ENCODE data around the gene CSF2RB. TPM values are rescaled to one million over a fixed set of nuclear protein-coding genes. Genes with fewer than 3 reads are reported as not detected.
A peak's percentile ranks its signal among the peaks of the same experiment; 100 is the strongest.

Gene CSF2RB
- total RNA-seq, 1 donor from 2014 or later = not detected

DNA sequence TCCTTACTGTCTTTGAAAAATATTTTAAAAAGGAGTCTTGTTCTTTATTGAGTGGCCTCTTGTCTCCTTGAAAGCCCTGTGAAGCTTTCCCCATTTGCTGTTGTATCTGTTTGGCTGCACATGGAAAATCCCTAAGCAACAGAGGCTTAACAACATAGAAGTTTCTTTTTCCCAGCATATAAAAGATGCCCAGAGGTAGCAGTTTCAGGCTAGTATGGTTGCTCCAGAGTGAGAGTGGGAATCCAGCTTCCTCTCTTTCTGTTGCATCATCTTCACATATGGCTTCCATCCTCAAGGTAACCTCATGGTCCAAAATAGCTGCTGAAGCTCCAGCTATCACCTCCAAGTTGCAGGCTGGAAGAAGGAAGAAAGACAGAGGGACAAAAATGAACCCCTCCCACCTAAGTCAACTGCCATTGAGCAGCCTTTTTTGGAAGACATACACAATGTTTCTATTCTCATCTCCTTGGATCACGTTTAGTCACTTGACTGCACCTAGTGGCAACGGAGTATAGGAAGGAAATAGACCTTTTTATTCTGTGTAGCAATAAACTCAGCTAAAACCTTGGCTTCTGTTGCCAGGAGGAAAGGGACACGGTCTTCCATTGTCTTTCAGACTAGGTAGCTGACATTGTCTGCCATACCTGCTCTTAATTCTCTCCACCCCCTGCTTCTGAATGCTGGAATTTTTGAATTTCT is 5.3 kb downstream of the CSF2RB start:
- no peak for TF ChIP-seq EZH2 (IDR thresholded peaks at IDR 0.05)
- no peak for TF ChIP-seq EZH2phosphoT487 (IDR thresholded peaks at IDR 0.05)
- TF ChIP-seq, protein P1, sequence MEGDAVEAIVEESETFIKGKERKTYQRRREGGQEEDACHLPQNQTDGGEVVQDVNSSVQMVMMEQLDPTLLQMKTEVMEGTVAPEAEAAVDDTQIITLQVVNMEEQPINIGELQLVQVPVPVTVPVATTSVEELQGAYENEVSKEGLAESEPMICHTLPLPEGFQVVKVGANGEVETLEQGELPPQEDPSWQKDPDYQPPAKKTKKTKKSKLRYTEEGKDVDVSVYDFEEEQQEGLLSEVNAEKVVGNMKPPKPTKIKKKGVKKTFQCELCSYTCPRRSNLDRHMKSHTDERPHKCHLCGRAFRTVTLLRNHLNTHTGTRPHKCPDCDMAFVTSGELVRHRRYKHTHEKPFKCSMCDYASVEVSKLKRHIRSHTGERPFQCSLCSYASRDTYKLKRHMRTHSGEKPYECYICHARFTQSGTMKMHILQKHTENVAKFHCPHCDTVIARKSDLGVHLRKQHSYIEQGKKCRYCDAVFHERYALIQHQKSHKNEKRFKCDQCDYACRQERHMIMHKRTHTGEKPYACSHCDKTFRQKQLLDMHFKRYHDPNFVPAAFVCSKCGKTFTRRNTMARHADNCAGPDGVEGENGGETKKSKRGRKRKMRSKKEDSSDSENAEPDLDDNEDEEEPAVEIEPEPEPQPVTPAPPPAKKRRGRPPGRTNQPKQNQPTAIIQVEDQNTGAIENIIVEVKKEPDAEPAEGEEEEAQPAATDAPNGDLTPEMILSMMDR (IDR thresholded peaks at IDR 0.05) = no peak
- H3K27me3 ChIP-seq = peaks cover 6% of the 10 kb centered on the region
- no peak for DNase-seq (ENCODE audit: low spot score)
- H3K27ac Mint-ChIP-seq = no peak overlapping the region
- H3K36me3 ChIP-seq = no peaks in the 10 kb centered on the region
- no peak overlapping the region for H3K4me2 ChIP-seq
- H3K9me3 Mint-ChIP-seq = no peaks in the 10 kb centered on the region
- peaks cover 10% of the 10 kb centered on the region for H3K27me3 Mint-ChIP-seq (ENCODE audit: insufficient read depth, low read depth)
- H3K9me3 ChIP-seq (ENCODE audit: low read depth) = no peaks in the 10 kb centered on the region
- no peak overlapping the region for H3K27ac ChIP-seq
- H3K4me1 Mint-ChIP-seq = peaks cover 10% of the 10 kb centered on the region
- H3K4me1 ChIP-seq = peaks cover 10% of the 10 kb centered on the region
- H4K20me1 ChIP-seq (ENCODE audit: low read depth) = no peaks in the 10 kb centered on the region
- H3K9ac ChIP-seq = no peak overlapping the region
- no peaks in the 10 kb centered on the region for H3F3A ChIP-seq (ENCODE audit: low read depth)
- H3K36me3 Mint-ChIP-seq = no peaks in the 10 kb centered on the region
- H3K79me2 ChIP-seq (ENCODE audit: low read depth) = no peaks in the 10 kb centered on the region
- no peak overlapping the region for H3K4me3 ChIP-seq
- H3K4me3 Mint-ChIP-seq = no peak overlapping the region
- H2AFZ ChIP-seq (replicated peaks) = no peak overlapping the region

DNA sequence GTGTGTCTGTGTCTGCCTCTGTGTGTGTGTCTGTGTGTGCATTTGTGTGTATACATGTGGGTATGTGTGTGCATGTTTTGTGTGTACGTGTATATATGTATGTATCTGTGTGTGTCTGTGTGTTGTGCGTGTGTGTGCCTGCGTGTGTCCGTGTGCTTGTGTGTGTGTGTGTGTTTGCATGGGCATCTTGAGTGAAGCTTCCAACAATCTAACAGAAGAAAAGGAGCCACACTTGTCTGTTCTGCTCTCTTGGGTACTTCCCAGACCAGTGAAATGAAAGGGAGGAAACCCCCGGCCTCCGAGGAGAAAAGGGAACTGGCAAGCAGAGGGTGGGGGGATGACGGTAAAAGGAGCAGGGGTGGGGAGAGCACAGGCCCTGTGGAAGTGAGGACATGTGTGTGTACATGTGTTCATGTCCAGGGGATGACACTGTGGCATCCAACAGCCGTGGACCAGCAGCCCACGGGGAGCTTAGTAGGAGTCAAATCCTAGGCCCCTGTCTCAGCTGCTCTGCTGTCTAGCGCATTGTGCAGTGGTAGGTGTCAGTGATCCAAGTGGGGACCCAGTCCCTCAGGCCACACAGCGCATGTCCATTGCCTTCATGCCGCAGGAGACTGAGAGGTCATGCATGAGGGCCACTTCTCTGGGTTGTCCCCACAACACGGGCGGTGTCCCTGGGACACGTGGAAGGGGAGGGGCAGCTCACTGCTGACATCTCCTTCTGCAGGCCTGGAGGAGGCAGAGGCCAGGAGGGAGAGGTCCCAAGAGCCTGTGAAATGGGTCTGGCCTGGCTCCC is 8.1 kb downstream of the CSF2RB start:
- H3K9me3 ChIP-seq (ENCODE audit: low read depth) = no peaks in the 10 kb centered on the region
- Mint-ChIP-seq H3K4me3 (no peak overlapping the region), H3K4me1 (peaks cover 10% of the 10 kb centered on the region), H3K36me3 (no peaks in the 10 kb centered on the region), H3K27ac (peak overlapping the region; percentile 51), H3K9me3 (no peaks in the 10 kb centered on the region), H3K27me3 (ENCODE audit: insufficient read depth, low read depth) (peaks cover 16% of the 10 kb centered on the region)
- no peak for DNase-seq (ENCODE audit: low spot score)
- no peaks in the 10 kb centered on the region for H4K20me1 ChIP-seq (ENCODE audit: low read depth)
- TF ChIP-seq EZH2phosphoT487 (IDR thresholded peaks at IDR 0.05) = no peak
- TF ChIP-seq, protein P1 (IDR thresholded peaks at IDR 0.05) = no peak
- no peak for TF ChIP-seq EZH2 (IDR thresholded peaks at IDR 0.05)
- peaks cover under 1% of the 10 kb centered on the region for H3K27me3 ChIP-seq
- H3K4me2 ChIP-seq = no peak overlapping the region
- no peak overlapping the region for H3K9ac ChIP-seq
- H3K36me3 ChIP-seq = no peaks in the 10 kb centered on the region
- H3K4me1 ChIP-seq = peaks cover 10% of the 10 kb centered on the region
- H2AFZ ChIP-seq (replicated peaks) = peak overlapping the region; percentile 82
- H3F3A ChIP-seq (ENCODE audit: low read depth) = no peaks in the 10 kb centered on the region
- H3K27ac ChIP-seq = no peak overlapping the region
- H3K79me2 ChIP-seq (ENCODE audit: low read depth) = no peaks in the 10 kb centered on the region
- no peak overlapping the region for H3K4me3 ChIP-seq

DNA sequence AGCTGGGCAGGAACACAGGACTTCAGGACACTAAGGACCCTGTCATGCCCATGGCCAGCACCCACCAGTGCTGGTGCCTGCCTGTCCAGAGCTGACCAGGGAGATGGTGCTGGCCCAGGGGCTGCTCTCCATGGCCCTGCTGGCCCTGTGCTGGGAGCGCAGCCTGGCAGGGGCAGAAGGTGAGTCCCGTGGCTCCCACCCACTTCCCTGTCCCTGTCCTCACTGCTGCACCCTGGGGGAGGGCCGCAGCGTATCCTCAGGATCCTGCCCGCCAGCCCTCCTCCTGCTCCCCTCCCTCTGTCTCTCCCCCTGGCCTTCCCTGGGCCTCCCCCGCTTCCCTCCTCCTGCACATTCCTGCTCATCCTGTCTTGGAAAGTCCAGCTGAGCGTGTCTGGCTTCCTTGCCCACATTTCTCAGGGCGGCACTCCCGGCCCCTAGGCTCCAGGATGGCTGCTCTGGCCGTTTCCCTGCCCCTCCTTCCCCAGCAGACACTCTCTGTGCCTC is 8.7 kb downstream of the CSF2RB start:
- Mint-ChIP-seq H3K4me1 (peaks cover 12% of the 10 kb centered on the region), H3K9me3 (no peaks in the 10 kb centered on the region), H3K4me3 (no peak overlapping the region), H3K27ac (no peak overlapping the region), H3K36me3 (no peaks in the 10 kb centered on the region), H3K27me3 (ENCODE audit: insufficient read depth, low read depth) (peaks cover 16% of the 10 kb centered on the region)
- TF ChIP-seq EZH2phosphoT487 (IDR thresholded peaks at IDR 0.05) (no peak), EZH2 (IDR thresholded peaks at IDR 0.05) (no peak)
- TF ChIP-seq, protein P1 (IDR thresholded peaks at IDR 0.05) = no peak
- no peak overlapping the region for H3K27ac ChIP-seq
- peaks cover 10% of the 10 kb centered on the region for H3K4me1 ChIP-seq
- no peaks in the 10 kb centered on the region for H3K36me3 ChIP-seq
- no peak overlapping the region for H3K4me2 ChIP-seq
- H3K9me3 ChIP-seq (ENCODE audit: low read depth) = no peaks in the 10 kb centered on the region
- H3K79me2 ChIP-seq (ENCODE audit: low read depth) = no peaks in the 10 kb centered on the region
- no peak overlapping the region for H3K9ac ChIP-seq
- no peaks in the 10 kb centered on the region for H4K20me1 ChIP-seq (ENCODE audit: low read depth)
- H3F3A ChIP-seq (ENCODE audit: low read depth) = no peaks in the 10 kb centered on the region
- DNase-seq (ENCODE audit: low spot score) = peak; percentile 50
- peak overlapping the region; percentile 82 for H2AFZ ChIP-seq (replicated peaks)
- no peaks in the 10 kb centered on the region for H3K27me3 ChIP-seq
- H3K4me3 ChIP-seq = no peak overlapping the region
